ENCODE results near the gene FARP1. TPM values are rescaled to one million over a fixed set of nuclear protein-coding genes. Genes with fewer than 3 reads are reported as not detected.

The FARP1 gene
- total RNA-seq, 2 experiments from 2014 or later, result 0.21 to 0.48 TPM

GRCh38 chr13:98433654-98434053, 290.8 kb downstream of the FARP1 start:
- no peak overlapping the region for H3K27ac Mint-ChIP-seq
- H3K4me3 Mint-ChIP-seq, result no peak overlapping the region
- peaks cover 5% of the 10 kb centered on the region for H3K27me3 Mint-ChIP-seq
- H3K36me3 Mint-ChIP-seq, result no peaks in the 10 kb centered on the region
- H3K9me3 Mint-ChIP-seq, result no peaks in the 10 kb centered on the region
- DNase-seq, result no peak
- H3K4me1 Mint-ChIP-seq, result no peaks in the 10 kb centered on the region

- H3K27ac Mint-ChIP-seq, result no peak overlapping the region
- DNase-seq, result no peak
- H3K4me3 Mint-ChIP-seq, result no peak overlapping the region
- no peaks in the 10 kb centered on the region for H3K9me3 Mint-ChIP-seq
- no peaks in the 10 kb centered on the region for H3K36me3 Mint-ChIP-seq
- H3K27me3 Mint-ChIP-seq, result peaks cover 1% of the 10 kb centered on the region
- no peaks in the 10 kb centered on the region for H3K4me1 Mint-ChIP-seq
Measured at GRCh38 chr13:98434060-98434459, 291.2 kb downstream of the FARP1 start.

- no peak for DNase-seq
- Mint-ChIP-seq H3K4me1 (no peaks in the 10 kb centered on the region), H3K27me3 (no peaks in the 10 kb centered on the region), H3K4me3 (no peak overlapping the region), H3K9me3 (no peaks in the 10 kb centered on the region), H3K36me3 (no peaks in the 10 kb centered on the region), H3K27ac (no peak overlapping the region)
Measured at GRCh38 chr13:98435376-98435775, 292.5 kb downstream of the FARP1 start.

GRCh38 chr13:98436233-98436910, 293.5 kb downstream of the FARP1 start:
- no peak overlapping the region for H3K4me3 Mint-ChIP-seq
- no peak for DNase-seq
- no peaks in the 10 kb centered on the region for H3K27me3 Mint-ChIP-seq

GRCh38 chr13:98438246-98439125, 295.6 kb downstream of the FARP1 start:
- Mint-ChIP-seq H3K4me3 (no peak overlapping the region), H3K9me3 (no peaks in the 10 kb centered on the region), H3K4me1 (peaks cover 5% of the 10 kb centered on the region), H3K27me3 (no peaks in the 10 kb centered on the region), H3K36me3 (no peaks in the 10 kb centered on the region), H3K27ac (no peak overlapping the region)
- DNase-seq, result no peak

More at GRCh38 chr13:98436233-98436910, 293.5 kb downstream of the FARP1 start:
- no peaks in the 10 kb centered on the region for H3K9me3 Mint-ChIP-seq
- no peak overlapping the region for H3K27ac Mint-ChIP-seq
- H3K36me3 Mint-ChIP-seq, result no peaks in the 10 kb centered on the region
- peaks cover 1% of the 10 kb centered on the region for H3K4me1 Mint-ChIP-seq

GRCh38 chr13:98439126-98439828, 296.4 kb downstream of the FARP1 start:
- no peak overlapping the region for H3K4me3 Mint-ChIP-seq
- no peaks in the 10 kb centered on the region for H3K27me3 Mint-ChIP-seq
- H3K36me3 Mint-ChIP-seq, result no peaks in the 10 kb centered on the region
- H3K9me3 Mint-ChIP-seq, result no peaks in the 10 kb centered on the region
- H3K4me1 Mint-ChIP-seq, result peaks cover 5% of the 10 kb centered on the region
- no peak overlapping the region for H3K27ac Mint-ChIP-seq
- no peak for DNase-seq

GRCh38 chr13:98439896-98440295, 297.0 kb downstream of the FARP1 start:
- Mint-ChIP-seq H3K4me1 (peaks cover 6% of the 10 kb centered on the region), H3K36me3 (no peaks in the 10 kb centered on the region), H3K4me3 (no peak overlapping the region), H3K27me3 (no peaks in the 10 kb centered on the region), H3K27ac (no peak overlapping the region), H3K9me3 (no peaks in the 10 kb centered on the region)
- no peak for DNase-seq

GRCh38 chr13:98440390-98441055, 297.6 kb downstream of the FARP1 start:
- Mint-ChIP-seq H3K9me3 (no peaks in the 10 kb centered on the region), H3K4me3 (no peak overlapping the region), H3K27ac (no peak overlapping the region), H3K36me3 (no peaks in the 10 kb centered on the region), H3K4me1 (peaks cover 12% of the 10 kb centered on the region), H3K27me3 (no peaks in the 10 kb centered on the region)
- DNase-seq, result no peak

- H3K27ac Mint-ChIP-seq, result no peak overlapping the region
- peaks cover 14% of the 10 kb centered on the region for H3K4me1 Mint-ChIP-seq
- DNase-seq, result no peak
- no peaks in the 10 kb centered on the region for H3K36me3 Mint-ChIP-seq
- H3K27me3 Mint-ChIP-seq, result no peaks in the 10 kb centered on the region
- H3K4me3 Mint-ChIP-seq, result no peak overlapping the region
- no peaks in the 10 kb centered on the region for H3K9me3 Mint-ChIP-seq
Measured at GRCh38 chr13:98441056-98441676, 298.3 kb downstream of the FARP1 start.

- Mint-ChIP-seq H3K9me3 (no peaks in the 10 kb centered on the region), H3K27me3 (no peaks in the 10 kb centered on the region)
Measured at GRCh38 chr13:98442391-98443230, 299.7 kb downstream of the FARP1 start.

GRCh38 chr13:98443329-98443728, 300.4 kb downstream of the FARP1 start:
- no peaks in the 10 kb centered on the region for H3K9me3 Mint-ChIP-seq
- H3K27ac Mint-ChIP-seq, result no peak overlapping the region
- no peak overlapping the region for H3K4me3 Mint-ChIP-seq
- DNase-seq, result no peak
- H3K36me3 Mint-ChIP-seq, result no peaks in the 10 kb centered on the region
- H3K27me3 Mint-ChIP-seq, result no peaks in the 10 kb centered on the region
- peaks cover 14% of the 10 kb centered on the region for H3K4me1 Mint-ChIP-seq

More at GRCh38 chr13:98442391-98443230, 299.7 kb downstream of the FARP1 start:
- Mint-ChIP-seq H3K27ac (no peak overlapping the region), H3K4me1 (peaks cover 14% of the 10 kb centered on the region), H3K4me3 (no peak overlapping the region), H3K36me3 (no peaks in the 10 kb centered on the region)
- no peak for DNase-seq

- Mint-ChIP-seq H3K27me3 (no peaks in the 10 kb centered on the region), H3K4me3 (no peak overlapping the region), H3K9me3 (no peaks in the 10 kb centered on the region), H3K36me3 (no peaks in the 10 kb centered on the region), H3K27ac (no peak overlapping the region), H3K4me1 (peaks cover 14% of the 10 kb centered on the region)
- DNase-seq, result no peak
Measured at GRCh38 chr13:98443800-98444325, 301.0 kb downstream of the FARP1 start.

GRCh38 chr13:98444381-98444780, 301.5 kb downstream of the FARP1 start:
- H3K27me3 Mint-ChIP-seq, result no peaks in the 10 kb centered on the region
- no peak overlapping the region for H3K27ac Mint-ChIP-seq
- no peak for DNase-seq
- no peaks in the 10 kb centered on the region for H3K36me3 Mint-ChIP-seq
- H3K4me1 Mint-ChIP-seq, result peaks cover 14% of the 10 kb centered on the region
- H3K9me3 Mint-ChIP-seq, result no peaks in the 10 kb centered on the region
- no peak overlapping the region for H3K4me3 Mint-ChIP-seq

All from activated naive CD8-positive, alpha-beta T cell treated with anti-CD3 and anti-CD28 coated beads for 36 hours (primary cell).